ENCODE results near the gene GNG14. TPM values are rescaled to one million over a fixed set of nuclear protein-coding genes. Genes with fewer than 3 reads are reported as not detected.
"Not testable (repeated sequence)": the region's sequence is repeated elsewhere in the genome, so short reads cannot be mapped to it uniquely, and the experiment has no call there.

The GNG14 gene
- not detected for total RNA-seq
- long read RNA-seq = 0 reads

- no peak for DNase-seq (ENCODE audit: low spot score)
- intact Hi-C loops (cut with DNase I) = no loop called here
These were observed at the start of gene GNG14 for GRCh38 chr19:12687496-12688196. Gene GNG14, plus strand, starts transcription at chr19:12687998. Its CDS starts 51 bp downstream, at chr19:12688049.

- DNase-seq (ENCODE audit: low spot score) = peak; percentile 35
- intact Hi-C loops (cut with DNase I) = no loop called here
These were observed 49.1 kb upstream of the GNG14 start for GRCh38 chr19:12638611-12639182.

GRCh38 chr19:12639901-12640613 is 47.7 kb upstream of the GNG14 start:
- DNase-seq (ENCODE audit: low spot score) = peak; percentile 94
- intact Hi-C loops (cut with DNase I) = no loop called here

DNA sequence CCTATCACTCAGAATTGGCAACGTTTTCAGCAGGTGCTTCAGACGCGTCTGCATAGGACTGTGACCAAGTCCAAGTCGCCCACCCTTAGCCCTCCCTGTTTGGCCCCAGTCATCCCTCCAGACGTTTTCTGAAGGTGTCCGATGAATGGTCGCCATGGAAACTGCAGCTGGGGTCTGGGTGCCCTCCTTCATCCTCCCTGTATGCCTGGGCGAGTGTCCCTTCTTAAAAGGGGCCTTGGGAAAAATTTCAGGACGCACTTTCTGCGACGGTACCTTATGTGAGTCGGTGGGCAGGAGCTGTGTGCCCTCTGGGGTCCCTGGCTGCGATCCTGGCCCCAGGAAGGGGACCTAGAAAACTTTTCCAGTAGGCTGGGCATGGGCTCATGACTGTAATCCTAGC is 46.3 kb upstream of the GNG14 start:
- DNase-seq (ENCODE audit: low spot score) = peak; percentile 27
- intact Hi-C loops (cut with DNase I) = no loop called here

- intact Hi-C loops (cut with DNase I) = no loop called here
- DNase-seq (ENCODE audit: low spot score) = no peak
These were observed 45.3 kb upstream of the GNG14 start for GRCh38 chr19:12642506-12642905.

DNA sequence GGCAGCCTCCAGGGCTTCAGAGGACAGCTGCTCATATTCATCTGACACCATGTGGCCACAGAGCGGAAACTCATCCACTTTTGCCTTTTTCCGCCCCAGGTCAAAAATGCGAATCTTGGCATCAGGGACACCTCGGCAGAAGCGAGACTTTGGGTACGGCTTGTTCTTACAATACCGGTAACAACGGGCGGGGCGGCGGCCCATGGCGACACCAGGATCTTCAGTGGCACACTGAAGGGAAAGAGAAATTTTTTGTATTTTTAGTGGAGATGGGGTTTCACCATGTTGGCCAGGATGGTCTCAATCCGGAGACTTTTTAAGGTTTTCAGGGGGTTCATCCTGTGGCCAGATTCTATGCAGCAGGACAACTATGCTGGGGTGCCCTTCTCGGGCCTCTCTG is 44.1 kb upstream of the GNG14 start:
- intact Hi-C loops (cut with DNase I) = not testable (repeated sequence)
- peak; percentile 44 for DNase-seq (ENCODE audit: low spot score)

DNA sequence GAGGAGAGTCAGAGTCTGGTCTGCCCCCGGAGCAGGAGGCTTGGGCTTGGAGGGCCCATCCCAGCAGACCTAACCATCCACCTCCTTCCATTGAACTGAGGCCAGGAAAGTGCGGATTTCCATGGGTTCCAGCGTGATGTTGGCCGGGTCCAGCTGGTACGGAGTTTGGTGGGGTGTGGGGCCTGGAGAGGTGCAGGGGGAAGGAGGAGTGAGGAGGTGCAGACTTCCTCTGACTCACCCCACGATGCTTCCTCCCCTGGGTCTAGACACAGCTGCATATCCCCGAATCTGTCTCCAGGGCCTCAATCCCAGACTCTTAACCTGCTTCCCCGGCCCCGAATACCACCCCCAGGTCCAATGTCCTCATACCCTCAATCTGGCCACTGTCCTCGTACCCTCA is 41.2 kb upstream of the GNG14 start:
- intact Hi-C loops (cut with DNase I) = no loop called here
- no peak for DNase-seq (ENCODE audit: low spot score)

DNA sequence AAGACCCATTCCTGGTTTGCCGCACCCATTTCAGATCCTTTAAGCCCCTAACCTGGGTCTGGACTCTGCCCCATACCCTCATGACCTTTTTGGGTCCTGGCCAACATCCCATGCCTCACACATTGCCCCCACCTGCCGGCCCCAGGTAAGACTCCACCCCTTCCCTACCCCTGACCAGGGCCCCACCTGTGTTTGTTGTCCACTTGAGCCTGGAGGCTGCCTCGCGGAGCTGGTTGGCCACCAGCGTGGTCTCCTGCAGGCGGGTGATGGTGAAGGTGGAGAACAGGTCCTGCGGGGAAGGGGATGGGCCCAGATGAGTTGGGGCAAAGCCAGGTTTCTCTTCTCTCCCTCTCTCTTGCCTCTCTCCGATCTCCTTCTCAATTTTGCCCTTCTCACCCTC is 40.8 kb upstream of the GNG14 start:
- no peak for DNase-seq (ENCODE audit: low spot score)
- intact Hi-C loops (cut with DNase I) = no loop called here

DNA sequence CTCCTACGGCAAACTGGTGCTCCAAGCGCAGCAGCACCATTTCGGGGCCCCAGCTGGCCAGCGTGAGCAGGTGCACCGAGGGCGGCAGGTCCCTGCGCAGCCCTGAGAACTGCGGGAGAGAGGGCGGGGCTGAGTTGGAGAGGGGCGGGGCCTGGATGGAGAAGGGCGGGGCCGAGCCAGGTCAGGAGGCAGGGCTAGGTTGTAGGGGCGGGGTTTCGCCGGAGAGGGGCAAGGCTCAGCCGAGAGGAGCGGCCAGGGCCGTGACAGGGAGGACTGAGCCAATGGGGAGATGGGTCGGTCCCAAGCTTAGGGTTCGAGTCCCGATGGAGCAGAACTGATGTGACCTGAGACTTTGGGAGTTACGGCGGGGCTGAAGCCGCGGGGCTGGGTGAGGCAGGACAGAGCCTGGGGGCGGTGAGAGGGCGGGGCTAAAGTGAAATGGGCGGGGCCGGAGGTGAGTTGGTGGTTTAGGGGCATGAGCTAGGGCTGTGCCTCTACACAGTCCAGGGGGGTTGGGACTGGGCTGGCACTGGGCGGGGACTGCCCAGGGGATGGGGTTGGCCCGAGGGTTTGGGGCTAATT is 40.2 kb upstream of the GNG14 start:
- DNase-seq (ENCODE audit: low spot score) = peak; percentile 88
- intact Hi-C loops (cut with DNase I) = no loop called here

- intact Hi-C loops (cut with DNase I) = no loop called here
- DNase-seq (ENCODE audit: low spot score) = no peak
These were observed 39.7 kb upstream of the GNG14 start for GRCh38 chr19:12648088-12648487.

DNA sequence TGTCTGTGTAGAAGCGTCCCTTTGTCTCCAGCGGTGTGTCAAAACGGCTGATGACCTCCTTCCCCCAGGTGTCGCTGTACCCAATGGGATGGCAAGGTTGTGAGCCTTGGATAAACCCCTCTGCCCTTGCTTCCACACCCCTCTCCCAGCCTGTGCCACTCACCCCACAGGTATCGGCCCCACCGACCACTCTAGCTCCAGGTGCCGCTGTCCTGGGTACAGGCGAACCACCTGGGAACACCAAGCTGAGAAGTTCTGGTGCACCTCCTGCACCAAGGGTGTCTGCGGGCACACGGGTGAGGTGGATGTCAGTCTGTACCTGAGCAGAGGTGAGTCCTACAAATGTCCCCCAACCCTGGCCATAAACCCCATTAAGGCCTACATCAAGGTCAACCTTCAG is 37.9 kb upstream of the GNG14 start:
- no peak for DNase-seq (ENCODE audit: low spot score)
- intact Hi-C loops (cut with DNase I) = no loop called here

DNA sequence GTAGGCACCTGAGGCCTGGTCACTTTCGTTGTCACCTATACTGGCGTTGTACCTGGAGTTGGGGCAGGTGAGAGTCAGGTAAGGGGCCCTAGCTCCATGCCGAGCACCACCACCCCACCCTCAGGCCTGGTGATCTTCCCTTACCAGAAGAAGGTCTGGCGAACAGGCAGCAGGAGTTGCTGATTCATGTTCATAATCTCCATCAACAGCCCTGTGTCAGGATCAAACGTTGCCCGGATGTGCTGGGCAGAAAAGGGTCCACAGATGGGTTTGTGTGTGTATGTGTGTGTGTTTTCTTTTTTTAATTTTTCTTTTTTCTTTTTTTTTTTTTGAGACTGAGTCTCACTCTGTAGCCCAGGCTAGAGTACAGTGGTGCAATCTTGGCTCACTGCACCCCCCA is 35.6 kb upstream of the GNG14 start:
- DNase-seq (ENCODE audit: low spot score) = no peak
- intact Hi-C loops (cut with DNase I) = no loop called here

DNA sequence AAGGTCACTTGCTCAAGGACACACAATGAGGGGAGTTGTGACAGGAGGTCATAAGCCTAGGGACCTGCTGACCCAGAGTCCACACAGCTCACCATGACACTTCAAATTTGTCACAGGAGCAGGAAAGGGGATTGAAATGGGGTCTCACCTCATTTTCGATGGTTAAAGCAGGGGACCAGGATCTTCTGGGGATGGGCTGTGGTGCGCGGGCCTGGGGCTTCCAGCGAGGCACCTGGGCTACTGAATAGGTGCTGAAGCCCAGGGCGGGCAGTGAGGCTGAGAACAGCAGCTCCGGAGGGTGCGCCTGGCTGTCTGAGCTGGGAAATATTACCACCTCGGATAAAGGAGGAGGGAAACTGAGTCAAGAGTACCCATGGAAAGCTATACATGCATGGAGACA is 32.3 kb upstream of the GNG14 start:
- no peak for DNase-seq (ENCODE audit: low spot score)
- intact Hi-C loops (cut with DNase I) = no loop called here

DNA sequence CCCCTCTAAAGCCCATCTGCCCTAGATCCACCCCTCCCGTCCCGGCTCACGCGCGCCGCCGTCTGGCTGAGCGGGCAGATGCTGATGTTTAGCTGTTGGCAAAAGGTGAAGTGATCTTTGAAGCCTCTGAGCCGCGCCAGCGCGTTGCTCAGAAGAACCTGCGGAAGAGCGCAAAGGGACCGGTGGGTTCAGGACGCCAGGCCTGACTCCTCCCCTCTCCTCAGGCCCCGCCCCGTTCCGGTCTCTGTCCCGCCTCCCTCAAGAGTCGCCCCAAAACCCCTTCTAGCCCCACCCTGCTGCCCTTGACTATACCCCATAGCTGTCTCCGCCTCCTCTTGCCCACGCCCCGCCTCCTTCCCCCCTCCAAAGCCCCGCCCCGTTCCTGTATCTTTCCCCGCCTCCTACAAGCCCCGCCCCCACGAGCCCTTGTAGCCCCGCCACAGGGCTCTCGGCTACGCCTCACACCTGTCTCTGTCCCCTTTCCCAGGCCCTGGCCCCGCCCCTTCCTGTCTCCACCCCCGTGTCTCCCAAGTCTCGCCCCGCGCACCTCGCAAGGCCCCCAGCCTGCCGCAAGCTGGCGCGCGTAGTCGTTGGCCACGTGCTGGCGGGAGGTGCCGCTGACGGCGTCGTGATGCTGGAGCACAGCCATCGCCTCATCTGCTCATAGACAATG is 30.8 kb upstream of the GNG14 start:
- DNase-seq (ENCODE audit: low spot score) = no peak
- intact Hi-C loops (cut with DNase I) = no loop called here

DNA sequence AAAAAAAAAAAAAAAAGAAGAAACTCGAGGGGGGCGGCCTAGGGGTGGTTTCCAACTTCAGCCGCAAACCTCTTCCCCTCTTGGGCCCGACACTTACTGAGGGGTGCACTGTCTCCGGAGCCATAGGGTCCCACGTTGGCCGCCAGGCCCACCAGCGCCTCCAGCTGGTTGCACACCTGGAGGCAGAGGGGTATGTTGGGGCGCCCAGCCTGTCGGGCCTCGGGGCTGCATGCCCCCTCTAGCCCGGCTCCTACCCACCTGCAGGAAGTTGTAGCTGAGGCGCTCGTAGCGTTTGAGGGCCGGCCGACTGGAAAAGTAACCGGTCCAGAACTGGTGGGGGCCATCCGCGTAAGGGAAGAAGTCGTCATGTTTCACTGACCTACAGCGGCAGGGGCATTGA is 29.8 kb upstream of the GNG14 start:
- intact Hi-C loops (cut with DNase I) = no loop called here
- no peak for DNase-seq (ENCODE audit: low spot score)

- DNase-seq (ENCODE audit: low spot score) = no peak
- intact Hi-C loops (cut with DNase I) = no loop called here
These were observed 26.8 kb upstream of the GNG14 start for GRCh38 chr19:12660980-12661379.

DNA sequence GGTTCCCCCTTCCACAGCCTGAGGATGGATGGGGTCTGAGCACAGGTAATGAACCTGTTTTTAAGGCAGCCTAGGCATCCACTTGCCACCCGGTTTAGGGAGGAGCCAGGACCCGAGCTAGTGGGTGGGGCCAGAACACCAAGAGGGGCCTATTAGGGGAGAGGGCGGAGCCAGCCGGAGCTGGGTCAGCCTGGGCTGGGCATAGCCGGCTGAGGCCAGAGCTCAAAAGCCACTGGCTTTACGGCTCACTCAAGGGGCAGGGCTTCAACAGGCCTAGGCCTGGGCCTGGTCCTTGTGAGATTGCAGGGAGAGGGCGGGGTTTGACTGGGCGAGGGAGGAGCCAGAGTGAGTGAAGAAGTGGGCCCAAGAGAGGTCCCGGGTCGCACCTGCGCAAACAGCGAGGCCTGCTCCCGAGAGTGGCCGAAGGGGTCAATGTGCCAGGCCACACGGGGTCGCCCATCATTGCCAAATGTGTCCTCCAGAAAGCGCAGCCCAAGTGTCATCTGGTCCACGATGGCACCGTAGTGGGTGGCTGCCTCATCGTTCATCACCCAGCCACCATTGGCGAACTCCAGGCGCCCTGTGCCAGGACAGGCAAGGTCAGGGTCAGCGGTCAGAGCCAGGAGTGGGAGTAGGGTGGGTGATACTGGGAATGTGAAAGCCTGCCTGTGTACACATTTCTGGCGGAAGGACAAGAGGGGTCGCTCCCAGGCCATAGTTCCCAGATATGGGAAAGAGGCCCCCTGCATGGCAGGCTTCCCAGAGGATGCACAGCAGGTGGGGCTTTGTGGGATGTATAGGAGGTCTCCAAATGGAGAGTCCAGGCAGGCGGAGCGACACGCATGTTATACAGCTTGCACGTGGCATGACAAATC is 23.2 kb upstream of the GNG14 start:
- intact Hi-C loops (cut with DNase I) = loop anchor here (5.0 kb wide), 1 partner anchor 102 kb away; no protein-coding TSS in a partner anchor
- no peak for DNase-seq (ENCODE audit: low spot score)

DNA sequence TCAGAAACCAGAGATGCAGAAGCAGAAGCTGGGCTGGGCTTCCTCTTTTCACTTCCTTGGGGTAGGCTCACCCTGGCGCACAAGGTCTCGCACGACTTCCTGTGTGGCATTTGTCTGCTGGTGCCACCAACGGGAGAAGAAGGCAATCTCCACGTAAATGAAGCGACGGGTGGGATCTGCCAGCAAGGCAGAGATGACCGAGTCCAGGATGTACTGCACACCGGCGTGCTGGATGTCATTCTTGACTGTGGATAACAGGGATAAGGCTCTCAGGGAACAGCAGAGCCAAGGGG is 22.6 kb upstream of the GNG14 start:
- DNase-seq (ENCODE audit: low spot score) = peak; percentile 92
- intact Hi-C loops (cut with DNase I) = loop anchor here (5.0 kb wide), 1 partner anchor 103 kb away; no protein-coding TSS in a partner anchor

- no peak for DNase-seq (ENCODE audit: low spot score)
- intact Hi-C loops (cut with DNase I) = loop anchor here (5.0 kb wide), 1 partner anchor 103 kb away; no protein-coding TSS in a partner anchor
These were observed 22.0 kb upstream of the GNG14 start for GRCh38 chr19:12665671-12666264.
